CD4-positive, alpha-beta T cell treated with Interleukin-4 for 4 hours (primary cell): Measurements from ENCODE around the gene KRTAP5-1.

Experiments
- DNase-seq: peaks from one replicate; pipeline ENCODE4 v3.0.0-alpha.2; 2020

Gene KRTAP5-1

GRCh38 chr11:1540074-1540473, 45.0 kb downstream of the KRTAP5-1 start:
- no peak for DNase-seq

- DNase-seq: no peak
These were observed 46.9 kb downstream of the KRTAP5-1 start for GRCh38 chr11:1538153-1538552.

- no peak for DNase-seq
These were observed 48.8 kb downstream of the KRTAP5-1 start for GRCh38 chr11:1536065-1536843.

GRCh38 chr11:1534682-1535081, 50.4 kb downstream of the KRTAP5-1 start:
- no peak for DNase-seq
